Esophagus muscularis mucosa (tissue), 3 donors: ENCODE results near the gene DEAF1.

Source experiments
- CTCF ChIP-seq, 3 experiments: fragments of 200-600 bp in 2 of 3; fragments of 450-650 bp in 1 of 3; sonication (generic) in 2 of 3; IDR thresholded peaks; one replicate each; pipeline ENCODE4 v1.5.1; 2017 to 2019; ENCODE audit warnings: antibody characterized with exemption in 3 of 3, mild to moderate bottlenecking in 2 of 3, moderate library complexity in 1 of 3
- POLR2AphosphoS5 ChIP-seq, 2 donors: sonication (generic); formaldehyde crosslinking; IDR thresholded peaks; one replicate each; pipeline ENCODE4 v1.6.1; 2017; ENCODE audit warnings: antibody characterized with exemption in 2 of 2

DNA sequence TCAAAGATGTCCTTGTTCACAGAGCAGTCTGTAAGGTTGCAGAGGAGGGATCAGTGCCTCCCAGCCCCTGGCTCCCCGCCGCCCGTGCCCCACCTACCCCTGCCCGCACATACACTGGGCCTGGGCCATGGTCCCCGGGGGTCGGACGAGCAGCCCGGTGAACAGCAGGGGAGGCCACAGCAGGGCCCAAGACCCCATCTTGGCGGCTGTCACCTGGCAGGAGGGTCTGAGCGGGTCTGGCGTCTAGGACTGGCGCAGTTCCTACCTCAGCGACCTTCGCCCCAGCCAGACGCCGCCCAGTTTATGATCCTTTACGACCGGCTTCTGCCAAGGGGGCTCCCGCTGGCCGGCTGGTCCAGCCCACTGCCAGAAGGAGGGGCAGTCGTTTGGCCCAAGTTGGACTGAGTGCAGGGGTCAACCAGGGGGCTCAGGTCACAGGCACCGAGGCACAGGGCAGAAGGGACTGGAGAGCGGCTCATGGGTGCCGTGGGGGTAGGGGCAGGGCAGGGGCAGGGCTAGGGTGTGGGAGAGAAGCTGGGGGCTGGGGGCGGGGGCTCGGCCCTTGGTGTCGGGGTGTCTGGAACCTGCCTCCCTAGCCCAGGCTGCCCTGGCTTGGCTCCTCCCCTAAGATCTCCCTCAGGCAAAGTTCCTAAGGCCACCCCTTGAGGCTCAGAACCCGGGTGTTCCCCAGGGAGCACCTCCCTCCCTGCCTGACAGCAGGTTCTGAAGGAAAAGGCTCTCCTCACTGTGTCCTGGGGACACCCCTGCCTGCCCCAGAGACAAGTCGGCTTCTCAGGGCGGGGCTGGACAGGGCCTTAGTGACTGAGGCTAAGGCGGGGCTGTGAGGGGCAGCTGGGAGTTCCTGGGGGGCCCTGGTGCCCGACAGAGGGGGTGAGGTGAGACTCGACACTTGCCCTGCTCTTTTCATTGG is 70.1 kb downstream of the DEAF1 start, which contains the start of gene CDHR5:
- TF ChIP-seq POLR2AphosphoS5 (IDR thresholded peaks at IDR 0.05) (no peak), CTCF (IDR thresholded peaks at IDR 0.05) (no peak)
